GM13976 (cell line): ENCODE measurements around the gene NDRG3.

Experiments used
- DNase-seq: peaks from one replicate; pipeline ENCODE4 v3.0.0; 2012; ENCODE audit warnings: low spot score
- CTCF ChIP-seq: IDR thresholded peaks from 2 replicates; pipeline ENCODE4 v1.5.1; 2012; ENCODE audit warnings: borderline replicate concordance, mild to moderate bottlenecking; ENCODE audit not compliant: insufficient read depth; ENCODE audit errors: extremely low read depth, missing control alignments, control extremely low read depth
- in situ Hi-C: fragments of 300-500 bp; cut with MboI; formaldehyde crosslinking; loops from one replicate; pipeline ENCODE4 v1.12.0; 2022; ENCODE audit warnings: low sequenced_read_pairs, mixed read lengths, inconsistent platforms; ENCODE audit not compliant: unreplicated experiment

The NDRG3 gene

GRCh38 chr20:36786246-36786645 lies 40.4 kb upstream of the NDRG3 start:
- in situ Hi-C loops: no loop called here
- no peak for TF ChIP-seq CTCF

GRCh38 chr20:36785308-36785707 lies 39.4 kb upstream of the NDRG3 start:
- no peak for DNase-seq
- no peak for TF ChIP-seq CTCF
- in situ Hi-C loops: no loop called here

More at GRCh38 chr20:36786246-36786645, 40.4 kb upstream of the NDRG3 start:
- DNase-seq: no peak

- no peak for TF ChIP-seq CTCF
- DNase-seq: no peak
- in situ Hi-C loops: no loop called here
Observed at GRCh38 chr20:36784900-36785299, 39.0 kb upstream of the NDRG3 start.

- no peak for TF ChIP-seq CTCF
- in situ Hi-C loops: no loop called here
- no peak for DNase-seq
Observed at GRCh38 chr20:36784116-36784515, 38.2 kb upstream of the NDRG3 start.

GRCh38 chr20:36779656-36780025 lies 33.8 kb upstream of the NDRG3 start:
- no peak for TF ChIP-seq CTCF
- no peak for DNase-seq
- in situ Hi-C loops: no loop called here

- in situ Hi-C loops: no loop called here
- no peak for TF ChIP-seq CTCF
- DNase-seq: no peak
Observed at GRCh38 chr20:36778831-36779655, 33.2 kb upstream of the NDRG3 start.

- in situ Hi-C loops: no loop called here
- DNase-seq: no peak
- TF ChIP-seq CTCF: no peak
Observed at GRCh38 chr20:36777576-36777975, 31.7 kb upstream of the NDRG3 start.
